Activated CD8-positive, alpha-beta T cell treated with anti-CD3 and anti-CD28 coated beads, Interleukin-2, amount 10 ng/mL, durations not matched to agents 7 days and 5 days (primary cell): ENCODE data around the gene SEMA5B. TPM values are rescaled to one million over a fixed set of nuclear protein-coding genes. Genes with fewer than 3 reads are reported as not detected.

Experiments used
- ATAC-seq: fragments of 150-1000 bp; cut with Tn5 transposase; one replicate; pipeline ENCODE4 v1.10.0; 2021; ENCODE audit warnings: moderate library complexity
- CTCF ChIA-PET: fragments of 350-600 bp; sonication (Branson Sonifier 250); formaldehyde crosslinking; loops from one replicate; lab custom pipeline; 2021; ENCODE audit warnings: antibody characterized with exemption; lab: Charles Lee
- POLR2A ChIA-PET: fragments of 350-600 bp; sonication (Branson Sonifier 250); formaldehyde crosslinking; loops from one replicate; lab custom pipeline; 2021; ENCODE audit warnings: antibody characterized with exemption; lab: Charles Lee
- DNase-seq: peaks from one replicate; pipeline ENCODE4 v3.0.0-alpha.2; 2020
- H3K27ac Mint-ChIP-seq: one replicate; pipeline ENCODE4 v1.8.0; 2021; ENCODE audit warnings: mild to moderate bottlenecking, mixed read lengths
- H3K27me3 Mint-ChIP-seq: one replicate; pipeline ENCODE4 v1.8.0; 2021; ENCODE audit warnings: low read depth, mixed read lengths
- H3K36me3 Mint-ChIP-seq: one replicate; pipeline ENCODE4 v1.8.0; 2021; ENCODE audit warnings: low read depth, mixed read lengths
- H3K4me1 Mint-ChIP-seq: one replicate; pipeline ENCODE4 v1.8.0; 2021; ENCODE audit warnings: low read depth, mixed read lengths
- H3K4me3 Mint-ChIP-seq: one replicate; pipeline ENCODE4 v1.8.0; 2021; ENCODE audit warnings: mild to moderate bottlenecking, mixed read lengths
- H3K9me3 Mint-ChIP-seq: one replicate; pipeline ENCODE4 v1.8.0; 2022; ENCODE audit warnings: mixed read lengths; ENCODE audit not compliant: insufficient read depth
- total RNA-seq, 2 experiments: library from RNA; stranded (reverse); gene quantifications; one replicate each; pipeline ENCODE4 v1.2.3, GENCODE V29; 2021

The SEMA5B gene
- total RNA-seq, 2 experiments from 2014 or later, result not detected

GRCh38 chr3:123067689-123068600 is 40.4 kb upstream of the SEMA5B start:
- no peaks in the 10 kb centered on the region for H3K9me3 Mint-ChIP-seq
- H3K4me1 Mint-ChIP-seq, result peaks cover 52% of the 10 kb centered on the region
- DNase-seq, result no peak
- CTCF ChIA-PET, result interaction anchor here (1.0 to 1.5 kb wide), 5 partner anchors 9 to 190 kb away, joined by 3 to 5 read pairs (median 4); no protein-coding TSS in a partner anchor
- POLR2A ChIA-PET, result no interaction called here
- peaks cover 10% of the 10 kb centered on the region for H3K27me3 Mint-ChIP-seq
- H3K27ac Mint-ChIP-seq, result no peak overlapping the region
- peak overlapping the region; percentile 72 for H3K4me3 Mint-ChIP-seq
- H3K36me3 Mint-ChIP-seq, result no peaks in the 10 kb centered on the region
- peak; percentile 44 for ATAC-seq

- Mint-ChIP-seq H3K4me1 (peaks cover 46% of the 10 kb centered on the region), H3K4me3 (peak within 1 kb of the TSS; percentile 72), H3K9me3 (no peaks in the 10 kb centered on the region), H3K27ac (peak within 1 kb of the TSS; percentile 60), H3K36me3 (no peaks in the 10 kb centered on the region), H3K27me3 (peaks cover 10% of the 10 kb centered on the region)
- DNase-seq (peak; percentile 70), ATAC-seq (peak; percentile 74)
- ChIA-PET POLR2A (no interaction called here), CTCF (interaction anchor here (1.0 to 1.5 kb wide), 6 partner anchors 10 to 191 kb away, joined by 3 to 5 read pairs (median 4); no protein-coding TSS in a partner anchor)
Observed at GRCh38 chr3:123066896-123067688, 39.5 kb upstream of the SEMA5B start, which contains the start of gene PDIA5. Gene PDIA5 (plus strand): TSS chr3:123067025. CDS start chr3:123067165, 140 bp downstream.

- POLR2A ChIA-PET, result no interaction called here
- Mint-ChIP-seq H3K9me3 (no peaks in the 10 kb centered on the region), H3K27ac (peak overlapping the region; percentile 60), H3K27me3 (peaks cover 10% of the 10 kb centered on the region), H3K4me3 (peak overlapping the region; percentile 72), H3K4me1 (peaks cover 42% of the 10 kb centered on the region), H3K36me3 (no peaks in the 10 kb centered on the region)
- ATAC-seq (no peak), DNase-seq (no peak)
- CTCF ChIA-PET, result interaction anchor here (0.5 to 1.5 kb wide), 4 partner anchors 10 to 586 kb away, joined by 3 to 5 read pairs (median 3); no protein-coding TSS in a partner anchor
Observed at GRCh38 chr3:123066599-123066895, 39.0 kb upstream of the SEMA5B start.

- no peak for ATAC-seq
- no peak overlapping the region for H3K4me3 Mint-ChIP-seq
- ChIA-PET POLR2A (no interaction called here), CTCF (no interaction called here)
- peaks cover 39% of the 10 kb centered on the region for H3K4me1 Mint-ChIP-seq
- no peaks in the 10 kb centered on the region for H3K9me3 Mint-ChIP-seq
- no peak for DNase-seq
- peak overlapping the region; percentile 37 for H3K27ac Mint-ChIP-seq
- peaks cover 19% of the 10 kb centered on the region for H3K27me3 Mint-ChIP-seq
- H3K36me3 Mint-ChIP-seq, result no peaks in the 10 kb centered on the region
Observed at GRCh38 chr3:123064914-123065313, 37.4 kb upstream of the SEMA5B start.

GRCh38 chr3:123064506-123064905 is 36.9 kb upstream of the SEMA5B start:
- Mint-ChIP-seq H3K9me3 (no peaks in the 10 kb centered on the region), H3K4me3 (no peak overlapping the region), H3K4me1 (peaks cover 39% of the 10 kb centered on the region), H3K27ac (no peak overlapping the region), H3K36me3 (no peaks in the 10 kb centered on the region), H3K27me3 (peaks cover 19% of the 10 kb centered on the region)
- POLR2A ChIA-PET, result no interaction called here
- ATAC-seq (no peak), DNase-seq (no peak)
- CTCF ChIA-PET, result no interaction called here

- CTCF ChIA-PET, result interaction anchor here (1.0 to 1.1 kb wide), 3 partner anchors 8 to 308 kb away, joined by 3 to 4 read pairs (median 3); no protein-coding TSS in a partner anchor
- Mint-ChIP-seq H3K27me3 (peaks cover 22% of the 10 kb centered on the region), H3K4me3 (no peak overlapping the region), H3K36me3 (no peaks in the 10 kb centered on the region), H3K4me1 (peaks cover 30% of the 10 kb centered on the region), H3K9me3 (no peaks in the 10 kb centered on the region), H3K27ac (no peak overlapping the region)
- no peak for DNase-seq
- ATAC-seq, result no peak
- POLR2A ChIA-PET, result no interaction called here
Observed at GRCh38 chr3:123063034-123063433, 35.5 kb upstream of the SEMA5B start.

- H3K27ac Mint-ChIP-seq, result no peak overlapping the region
- no peak overlapping the region for H3K4me3 Mint-ChIP-seq
- H3K27me3 Mint-ChIP-seq, result peaks cover 22% of the 10 kb centered on the region
- ATAC-seq (no peak), DNase-seq (no peak)
- no peaks in the 10 kb centered on the region for H3K9me3 Mint-ChIP-seq
- ChIA-PET POLR2A (no interaction called here), CTCF (interaction anchor here (1.1 kb wide), 1 partner anchor 9 kb away, joined by 4 read pairs; no protein-coding TSS in a partner anchor)
- peaks cover 25% of the 10 kb centered on the region for H3K4me1 Mint-ChIP-seq
- no peaks in the 10 kb centered on the region for H3K36me3 Mint-ChIP-seq
Observed at GRCh38 chr3:123061856-123062255, 34.3 kb upstream of the SEMA5B start.

- DNase-seq, result no peak
- Mint-ChIP-seq H3K9me3 (no peaks in the 10 kb centered on the region), H3K27me3 (peaks cover 19% of the 10 kb centered on the region), H3K4me3 (no peak overlapping the region), H3K27ac (no peak overlapping the region), H3K4me1 (peaks cover 10% of the 10 kb centered on the region), H3K36me3 (no peaks in the 10 kb centered on the region)
- POLR2A ChIA-PET, result no interaction called here
- CTCF ChIA-PET, result no interaction called here
- no peak for ATAC-seq
Observed at GRCh38 chr3:123060054-123060453, 32.5 kb upstream of the SEMA5B start.

- H3K4me3 Mint-ChIP-seq, result no peak overlapping the region
- H3K9me3 Mint-ChIP-seq, result no peaks in the 10 kb centered on the region
- peaks cover 22% of the 10 kb centered on the region for H3K27me3 Mint-ChIP-seq
- no peaks in the 10 kb centered on the region for H3K36me3 Mint-ChIP-seq
- H3K27ac Mint-ChIP-seq, result no peak overlapping the region
- DNase-seq (no peak), ATAC-seq (no peak)
- ChIA-PET POLR2A (no interaction called here), CTCF (interaction anchor here (1.5 kb wide), 1 partner anchor 14 kb away, joined by 5 read pairs; no protein-coding TSS in a partner anchor)
- H3K4me1 Mint-ChIP-seq, result no peaks in the 10 kb centered on the region
Observed at GRCh38 chr3:123058505-123058904, 30.9 kb upstream of the SEMA5B start.

- no peak for DNase-seq
- CTCF ChIA-PET, result no interaction called here
Observed at GRCh38 chr3:123055352-123055751, 27.8 kb upstream of the SEMA5B start.

GRCh38 chr3:123054931-123055330 is 27.4 kb upstream of the SEMA5B start:
- DNase-seq, result no peak
- no peaks in the 10 kb centered on the region for H3K4me1 Mint-ChIP-seq
- ChIA-PET POLR2A (no interaction called here), CTCF (no interaction called here)
- no peaks in the 10 kb centered on the region for H3K36me3 Mint-ChIP-seq
- no peak overlapping the region for H3K27ac Mint-ChIP-seq
- ATAC-seq, result no peak
- H3K4me3 Mint-ChIP-seq, result no peak overlapping the region
- H3K9me3 Mint-ChIP-seq, result no peaks in the 10 kb centered on the region
- H3K27me3 Mint-ChIP-seq, result peaks cover 25% of the 10 kb centered on the region

More at GRCh38 chr3:123055352-123055751, 27.8 kb upstream of the SEMA5B start:
- no peak overlapping the region for H3K4me3 Mint-ChIP-seq
- no peaks in the 10 kb centered on the region for H3K9me3 Mint-ChIP-seq
- peak overlapping the region; percentile 13 for H3K27ac Mint-ChIP-seq
- ATAC-seq, result no peak
- H3K4me1 Mint-ChIP-seq, result no peaks in the 10 kb centered on the region
- no peaks in the 10 kb centered on the region for H3K36me3 Mint-ChIP-seq
- peaks cover 25% of the 10 kb centered on the region for H3K27me3 Mint-ChIP-seq
- POLR2A ChIA-PET, result no interaction called here
